ENCODE data around the gene DMAC2.
"Not testable (repeated sequence)": the region's sequence is repeated elsewhere in the genome, so short reads cannot be mapped to it uniquely, and the experiment has no call there.

DMAC2 gene

DNA sequence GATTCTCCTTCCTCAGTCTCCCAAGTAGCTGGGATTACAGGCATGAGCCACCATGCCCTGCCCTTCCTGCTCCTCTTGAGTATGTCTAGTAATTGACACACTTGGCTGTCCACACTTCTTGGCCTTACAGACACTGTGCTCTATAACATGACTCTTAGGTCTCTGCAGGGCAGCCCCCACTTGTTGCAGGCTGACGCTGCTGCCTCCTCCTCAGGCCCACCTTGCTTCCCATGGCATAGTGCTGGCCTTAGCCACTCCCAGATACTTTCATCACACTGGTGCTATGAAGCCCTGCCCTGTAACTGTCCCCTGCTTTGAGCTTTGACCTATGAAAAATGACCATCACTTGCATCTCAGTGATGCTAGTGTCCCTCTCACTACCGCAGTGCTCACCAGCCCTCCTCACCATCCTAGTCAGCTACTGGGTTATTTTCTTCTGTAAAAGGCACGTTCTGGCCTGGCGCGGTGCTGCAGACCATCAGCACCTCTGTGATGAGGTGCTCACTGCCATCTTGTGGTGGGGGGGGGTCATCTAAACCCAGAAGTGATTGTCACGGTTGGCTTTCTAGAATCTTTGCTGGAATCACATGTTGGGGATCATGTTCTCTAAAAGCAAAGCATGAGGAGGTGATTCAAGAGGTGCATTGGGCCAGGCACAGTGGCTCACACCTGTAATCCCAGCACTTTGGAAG lies 13.0 kb upstream of the DMAC2 start:
- Mint-ChIP-seq H3K4me1 (ENCODE audit: low read depth) (peaks cover 21% of the 10 kb centered on the region), H3K4me3 (no peak overlapping the region), H3K9me3 (no peaks in the 10 kb centered on the region), H3K27me3 (peaks cover 2% of the 10 kb centered on the region), H3K27ac (no peak overlapping the region), H3K36me3 (ENCODE audit: low read depth) (no peaks in the 10 kb centered on the region)
- DNase-seq, result no peak

- no peaks in the 10 kb centered on the region for H3K9me3 Mint-ChIP-seq
- H3K27me3 Mint-ChIP-seq, result peaks cover 9% of the 10 kb centered on the region
- no peak for DNase-seq
- peak overlapping the region; percentile 63 for H3K27ac Mint-ChIP-seq
- H3K36me3 Mint-ChIP-seq (ENCODE audit: low read depth), result no peaks in the 10 kb centered on the region
- no peak overlapping the region for H3K4me3 Mint-ChIP-seq
- H3K4me1 Mint-ChIP-seq (ENCODE audit: low read depth), result peaks cover 9% of the 10 kb centered on the region
Measured at GRCh38 chr19:41449865-41450178, 10.1 kb upstream of the DMAC2 start.

DNA sequence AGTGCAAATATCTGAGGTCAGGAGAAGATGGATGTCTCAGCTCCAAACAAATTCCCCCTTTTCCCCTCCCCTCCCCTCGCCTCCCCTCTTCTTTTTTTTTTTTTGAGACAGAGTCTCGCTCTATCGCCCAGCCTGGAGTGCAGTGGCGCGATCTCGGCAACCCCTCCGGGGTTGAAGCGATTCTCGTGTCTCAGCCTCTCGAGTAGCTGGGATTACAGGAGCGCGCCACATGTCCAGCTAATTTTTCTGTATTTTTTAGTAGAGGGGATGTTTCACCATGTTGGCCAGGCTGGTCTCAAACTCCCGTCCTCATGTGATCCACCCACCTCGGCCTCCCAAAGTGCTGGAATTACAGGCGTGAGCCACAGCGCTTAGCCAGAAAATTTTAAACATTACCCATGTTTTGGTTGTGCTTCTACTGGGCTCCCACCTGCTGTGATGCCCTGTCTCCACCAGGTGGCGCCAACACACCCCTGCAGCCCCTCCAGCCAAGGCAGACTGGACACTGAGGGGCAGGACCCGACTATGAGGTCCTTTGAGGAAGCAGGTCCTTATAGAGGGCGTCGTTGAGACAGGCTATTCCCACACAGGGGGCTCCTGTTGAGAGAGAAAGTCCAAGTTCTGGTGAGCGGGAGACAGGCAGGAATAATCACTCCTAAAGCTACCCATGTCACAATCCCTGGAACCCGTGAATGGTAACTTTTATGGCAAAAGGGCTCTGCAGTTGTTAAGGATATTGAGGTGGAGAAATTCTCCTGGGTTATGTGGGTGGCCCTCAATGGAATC lies 9.6 kb upstream of the DMAC2 start:
- no peaks in the 10 kb centered on the region for H3K9me3 Mint-ChIP-seq
- peak overlapping the region; percentile 63 for H3K27ac Mint-ChIP-seq
- peaks cover 9% of the 10 kb centered on the region for H3K4me1 Mint-ChIP-seq (ENCODE audit: low read depth)

GRCh38 chr19:41447732-41448332 lies 8.1 kb upstream of the DMAC2 start:
- Mint-ChIP-seq H3K27ac (no peak overlapping the region), H3K4me1 (ENCODE audit: low read depth) (peaks cover 9% of the 10 kb centered on the region), H3K27me3 (peaks cover 9% of the 10 kb centered on the region), H3K36me3 (ENCODE audit: low read depth) (no peaks in the 10 kb centered on the region), H3K4me3 (no peak overlapping the region), H3K9me3 (no peaks in the 10 kb centered on the region)
- no peak for DNase-seq

More for the DNA sequence above, 9.6 kb upstream of the DMAC2 start:
- peak; percentile 86 for DNase-seq
- H3K4me3 Mint-ChIP-seq, result peak overlapping the region; percentile 75
- H3K36me3 Mint-ChIP-seq (ENCODE audit: low read depth), result no peaks in the 10 kb centered on the region
- peaks cover 9% of the 10 kb centered on the region for H3K27me3 Mint-ChIP-seq

GRCh38 chr19:41445575-41445974 lies 5.9 kb upstream of the DMAC2 start:
- Mint-ChIP-seq H3K36me3 (ENCODE audit: low read depth) (no peaks in the 10 kb centered on the region), H3K27me3 (peaks cover 9% of the 10 kb centered on the region), H3K4me1 (ENCODE audit: low read depth) (peaks cover 9% of the 10 kb centered on the region), H3K4me3 (no peak overlapping the region), H3K9me3 (no peaks in the 10 kb centered on the region), H3K27ac (no peak overlapping the region)
- no peak for DNase-seq

GRCh38 chr19:41443813-41444455 lies 4.2 kb upstream of the DMAC2 start:
- no peaks in the 10 kb centered on the region for H3K9me3 Mint-ChIP-seq
- H3K27ac Mint-ChIP-seq, result no peak overlapping the region
- peaks cover 9% of the 10 kb centered on the region for H3K27me3 Mint-ChIP-seq
- no peaks in the 10 kb centered on the region for H3K36me3 Mint-ChIP-seq (ENCODE audit: low read depth)
- no peak for DNase-seq
- no peak overlapping the region for H3K4me3 Mint-ChIP-seq
- peaks cover 7% of the 10 kb centered on the region for H3K4me1 Mint-ChIP-seq (ENCODE audit: low read depth)

DNA sequence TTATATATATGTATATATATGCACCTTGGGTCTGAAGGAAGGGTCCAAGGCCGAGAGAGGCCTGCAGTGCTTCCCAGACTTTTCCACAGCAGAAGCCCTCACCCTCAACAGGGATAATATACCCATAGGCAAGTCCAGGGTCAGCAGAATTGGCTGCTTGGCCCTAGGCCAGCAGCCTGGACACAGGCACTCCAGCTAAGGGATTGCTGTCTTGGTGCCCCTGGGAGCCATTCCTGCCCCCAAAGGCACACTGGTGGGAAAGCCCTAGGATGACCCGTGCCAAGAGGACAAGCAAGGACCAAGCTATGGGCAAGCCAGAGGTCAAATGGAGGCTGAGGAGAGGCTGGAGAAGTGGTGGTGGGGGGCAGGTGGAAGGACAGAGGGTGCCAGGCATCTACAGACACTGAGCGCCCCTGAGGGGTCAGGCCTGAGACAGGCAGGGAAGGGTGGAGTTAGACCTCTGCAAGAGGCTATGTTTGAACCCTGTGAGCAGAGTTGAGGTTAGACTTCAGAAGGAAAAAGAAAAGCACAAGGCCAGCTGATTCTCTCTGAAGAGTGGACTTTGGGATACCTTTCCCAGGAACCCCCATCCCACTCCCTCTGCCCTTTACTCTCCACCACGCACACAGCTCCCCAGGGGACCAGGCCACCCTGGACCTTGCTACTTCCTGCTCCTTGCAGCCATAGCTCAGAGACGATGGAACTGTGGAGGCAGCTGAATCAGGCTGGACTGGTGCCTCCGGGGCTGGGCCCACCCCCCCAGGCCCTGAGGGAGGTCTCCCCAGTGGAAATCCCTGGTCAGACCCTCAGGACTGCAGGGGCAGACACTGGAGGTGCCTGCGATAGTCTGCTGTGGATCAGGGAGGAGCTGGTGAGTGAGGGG lies 3.0 kb upstream of the DMAC2 start, which contains the start of gene ERICH4:
Gene ERICH4 (plus strand): TSS at position 684 of the 883 bp plus-strand sequence. CDS start 14 bp downstream, at position 698.
- Mint-ChIP-seq H3K4me1 (ENCODE audit: low read depth) (peaks cover 16% of the 10 kb centered on the region), H3K27ac (peak within 1 kb of the TSS; percentile 3), H3K9me3 (no peaks in the 10 kb centered on the region), H3K36me3 (ENCODE audit: low read depth) (peaks cover 10% of the 10 kb centered on the region), H3K27me3 (peaks cover 7% of the 10 kb centered on the region), H3K4me3 (no peak within 1 kb of the TSS)
- DNase-seq, result no peak

GRCh38 chr19:41441321-41441945 lies 1.7 kb upstream of the DMAC2 start:
- Mint-ChIP-seq H3K27ac (no peak overlapping the region), H3K9me3 (no peaks in the 10 kb centered on the region), H3K4me3 (no peak overlapping the region), H3K36me3 (ENCODE audit: low read depth) (peaks cover 22% of the 10 kb centered on the region), H3K27me3 (no peaks in the 10 kb centered on the region), H3K4me1 (ENCODE audit: low read depth) (peaks cover 19% of the 10 kb centered on the region)
- no peak for DNase-seq

- Mint-ChIP-seq H3K4me1 (ENCODE audit: low read depth) (peaks cover 19% of the 10 kb centered on the region), H3K9me3 (no peaks in the 10 kb centered on the region), H3K27ac (peak overlapping the region; percentile 70), H3K27me3 (no peaks in the 10 kb centered on the region), H3K36me3 (ENCODE audit: low read depth) (peaks cover 47% of the 10 kb centered on the region), H3K4me3 (no peak overlapping the region)
- no peak for DNase-seq
Measured at GRCh38 chr19:41437944-41438574, 1.7 kb downstream of the DMAC2 start.

DNA sequence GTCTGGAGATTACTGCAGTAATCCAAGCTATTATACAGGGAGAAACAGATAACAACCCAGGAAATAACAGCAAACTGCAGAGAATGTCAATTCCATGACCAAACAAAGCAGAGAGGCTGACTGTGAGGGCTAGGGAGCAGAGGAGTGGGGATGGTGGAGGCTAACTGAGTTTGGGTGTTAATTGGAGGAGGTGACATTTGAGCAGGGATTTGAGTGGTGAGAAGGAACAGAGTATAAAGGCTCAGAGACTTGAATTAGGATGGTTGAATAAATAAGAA lies 3.1 kb downstream of the DMAC2 start:
- H3K27ac Mint-ChIP-seq, result no peak overlapping the region
- H3K27me3 Mint-ChIP-seq, result no peaks in the 10 kb centered on the region
- no peak for DNase-seq
- H3K4me3 Mint-ChIP-seq, result no peak overlapping the region
- peaks cover 62% of the 10 kb centered on the region for H3K36me3 Mint-ChIP-seq (ENCODE audit: low read depth)
- peaks cover 19% of the 10 kb centered on the region for H3K4me1 Mint-ChIP-seq (ENCODE audit: low read depth)
- no peaks in the 10 kb centered on the region for H3K9me3 Mint-ChIP-seq

- Mint-ChIP-seq H3K27ac (peak overlapping the region; percentile 16), H3K36me3 (ENCODE audit: low read depth) (peaks cover 67% of the 10 kb centered on the region), H3K4me1 (ENCODE audit: low read depth) (peaks cover 19% of the 10 kb centered on the region), H3K4me3 (no peak overlapping the region), H3K27me3 (no peaks in the 10 kb centered on the region), H3K9me3 (no peaks in the 10 kb centered on the region)
- no peak for DNase-seq
Measured at GRCh38 chr19:41435936-41436673, 3.6 kb downstream of the DMAC2 start.

- not testable (repeated sequence) for H3K9me3 Mint-ChIP-seq, H3K27ac Mint-ChIP-seq, H3K27me3 Mint-ChIP-seq, DNase-seq, H3K4me3 Mint-ChIP-seq
- peaks cover 74% of the 10 kb centered on the region for H3K36me3 Mint-ChIP-seq (ENCODE audit: low read depth)
- peaks cover 20% of the 10 kb centered on the region for H3K4me1 Mint-ChIP-seq (ENCODE audit: low read depth)
Measured at GRCh38 chr19:41435376-41435775, 4.3 kb downstream of the DMAC2 start.

- H3K27ac Mint-ChIP-seq, result peak overlapping the region; percentile 2
- no peaks in the 10 kb centered on the region for H3K27me3 Mint-ChIP-seq
- H3K9me3 Mint-ChIP-seq, result no peaks in the 10 kb centered on the region
- H3K36me3 Mint-ChIP-seq (ENCODE audit: low read depth), result peaks cover 77% of the 10 kb centered on the region
- H3K4me3 Mint-ChIP-seq, result no peak overlapping the region
- peaks cover 15% of the 10 kb centered on the region for H3K4me1 Mint-ChIP-seq (ENCODE audit: low read depth)
- DNase-seq, result no peak
Measured at GRCh38 chr19:41434450-41434849, 5.3 kb downstream of the DMAC2 start.
